ENCODE results near the gene FAM234A.

DNA sequence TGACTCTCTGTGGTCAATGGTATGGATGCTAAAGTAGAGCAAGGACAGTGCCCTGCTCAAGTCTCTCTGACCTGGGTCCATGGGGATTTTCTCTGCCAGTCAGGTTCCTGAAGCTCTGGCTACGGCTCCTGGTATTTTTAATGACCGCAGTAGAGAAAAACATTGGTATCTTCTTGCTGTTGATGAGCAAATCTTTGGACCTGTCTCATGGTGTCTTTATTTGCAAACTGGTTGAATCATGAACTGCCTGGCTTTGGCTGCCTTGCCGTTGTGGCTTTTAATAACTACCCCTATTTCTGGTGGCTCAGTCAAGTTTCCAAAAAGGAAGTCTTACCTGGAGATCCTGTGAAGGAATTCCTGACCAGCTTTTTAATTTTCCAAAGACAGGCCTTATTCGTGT lies 8.7 kb downstream of the FAM234A start:
- TF ChIP-seq POLR2A (IDR thresholded peaks at IDR 0.05): no peak
- TF ChIP-seq, protein P1, sequence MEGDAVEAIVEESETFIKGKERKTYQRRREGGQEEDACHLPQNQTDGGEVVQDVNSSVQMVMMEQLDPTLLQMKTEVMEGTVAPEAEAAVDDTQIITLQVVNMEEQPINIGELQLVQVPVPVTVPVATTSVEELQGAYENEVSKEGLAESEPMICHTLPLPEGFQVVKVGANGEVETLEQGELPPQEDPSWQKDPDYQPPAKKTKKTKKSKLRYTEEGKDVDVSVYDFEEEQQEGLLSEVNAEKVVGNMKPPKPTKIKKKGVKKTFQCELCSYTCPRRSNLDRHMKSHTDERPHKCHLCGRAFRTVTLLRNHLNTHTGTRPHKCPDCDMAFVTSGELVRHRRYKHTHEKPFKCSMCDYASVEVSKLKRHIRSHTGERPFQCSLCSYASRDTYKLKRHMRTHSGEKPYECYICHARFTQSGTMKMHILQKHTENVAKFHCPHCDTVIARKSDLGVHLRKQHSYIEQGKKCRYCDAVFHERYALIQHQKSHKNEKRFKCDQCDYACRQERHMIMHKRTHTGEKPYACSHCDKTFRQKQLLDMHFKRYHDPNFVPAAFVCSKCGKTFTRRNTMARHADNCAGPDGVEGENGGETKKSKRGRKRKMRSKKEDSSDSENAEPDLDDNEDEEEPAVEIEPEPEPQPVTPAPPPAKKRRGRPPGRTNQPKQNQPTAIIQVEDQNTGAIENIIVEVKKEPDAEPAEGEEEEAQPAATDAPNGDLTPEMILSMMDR (IDR thresholded peaks at IDR 0.05): no peak

All from Peyer's patch (tissue), 4 donors.